Esophagus squamous epithelium (tissue), 4 donors: ENCODE measurements around the gene DENND1A.

ENCODE experiments used
- CTCF ChIP-seq, 6 experiments: fragments of 450-650 bp in 4 of 6; fragments of 200-600 bp in 2 of 6; sonication (generic) in 2 of 6; IDR thresholded peaks; one replicate each; pipeline ENCODE4 v1.5.1; 2016 to 2019; ENCODE audit warnings: antibody characterized with exemption in 6 of 6, mild to moderate bottlenecking in 4 of 6, moderate library complexity in 4 of 6
- POLR2A ChIP-seq, 4 donors: fragments of 450-650 bp; IDR thresholded peaks; one replicate each; pipeline ENCODE4 v1.6.1; 2017; ENCODE audit warnings: antibody characterized with exemption in 4 of 4, mild to moderate bottlenecking in 4 of 4, moderate library complexity in 3 of 4

DNA sequence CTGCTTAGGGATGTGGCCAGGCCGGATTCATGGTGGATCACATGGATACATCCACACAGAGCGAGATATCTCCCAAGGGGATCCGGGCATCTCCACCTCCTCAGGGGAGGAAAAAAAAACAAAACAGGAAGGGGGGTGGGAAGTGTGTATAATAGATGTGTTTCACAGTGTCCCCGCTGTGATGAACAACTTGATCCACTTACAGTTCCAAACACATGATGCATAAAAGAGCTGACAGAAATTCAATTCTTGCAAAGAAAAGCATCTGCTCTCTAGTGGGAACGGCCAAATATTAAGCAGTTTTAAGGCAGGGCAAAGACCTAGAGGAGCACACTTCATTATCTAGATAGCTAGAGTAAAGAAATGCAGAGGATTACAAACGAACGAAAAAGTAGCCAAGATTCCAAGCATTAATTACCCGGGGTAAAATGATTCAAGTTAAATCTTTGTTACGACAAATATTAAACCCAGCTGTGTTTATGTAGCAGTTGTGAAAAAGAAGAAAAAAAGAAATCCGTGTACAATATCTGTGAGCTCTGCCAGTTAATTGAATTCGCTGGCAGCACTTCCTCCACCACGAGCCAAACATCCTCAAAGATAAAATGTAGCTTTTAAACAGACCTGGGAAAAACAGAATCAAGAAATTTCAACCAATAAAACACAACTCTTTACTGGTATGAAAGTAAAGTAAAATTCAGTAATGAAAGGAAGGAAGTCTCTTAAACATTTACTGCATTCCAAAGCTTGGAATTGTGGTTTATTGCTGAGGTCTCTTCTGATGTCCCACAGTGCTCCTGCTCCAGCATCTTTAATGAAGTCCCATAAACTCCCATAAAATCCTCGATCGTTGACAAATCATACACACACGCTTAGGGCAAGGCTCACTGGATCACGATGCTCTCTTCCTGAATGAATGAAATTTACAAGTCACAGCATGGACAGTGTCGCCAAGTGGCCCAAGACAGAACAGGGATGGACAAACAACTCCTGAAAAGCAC, 360.9 kb downstream of the DENND1A start:
- no peak for TF ChIP-seq CTCF (IDR thresholded peaks at IDR 0.05)
- TF ChIP-seq POLR2A (IDR thresholded peaks at IDR 0.05): no peak
